ENCODE data around the gene GNG2.

The GNG2 gene

DNA sequence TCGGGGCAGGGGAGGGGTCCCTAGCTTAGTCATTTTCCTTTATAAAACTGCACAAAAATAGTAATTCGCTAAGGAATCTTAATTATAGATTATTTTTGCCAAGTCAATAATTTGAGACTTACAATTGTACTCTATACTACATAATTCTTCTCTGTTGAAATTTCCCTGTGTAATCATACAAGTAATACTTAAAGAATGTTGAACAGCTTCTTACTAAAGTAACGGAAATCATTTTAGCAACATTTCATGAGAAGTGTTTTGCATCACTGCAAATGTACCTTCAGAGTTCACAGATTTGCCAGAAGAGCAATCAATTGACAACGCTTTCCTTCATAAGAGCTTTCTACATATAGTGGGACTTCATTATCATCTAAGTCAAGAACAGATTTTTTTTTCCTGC, 7.9 kb upstream of the GNG2 start:
- POLR2A ChIA-PET = no interaction called here
- CTCF ChIA-PET = interaction anchor here (0.6 kb wide), 1 partner anchor 116 kb away, joined by 3 read pairs; no protein-coding TSS in a partner anchor
- H3K4me1 ChIP-seq (ENCODE audit: control insufficient read depth, insufficient read depth, low read length) = no peaks in the 10 kb centered on the region
- no peaks in the 10 kb centered on the region for H3K9me3 ChIP-seq (ENCODE audit: control insufficient read depth, insufficient read depth, low read depth, low read length)
- no peak for TF ChIP-seq ZNF366 (tag by site-specific recombination; conservative IDR thresholded peaks at IDR 0.05)
- TF ChIP-seq ZNF514 (tag by site-specific recombination; IDR thresholded peaks at IDR 0.05) = no peak
- no peak for TF ChIP-seq ZNF140 (tag by site-specific recombination; IDR thresholded peaks at IDR 0.05)
- TF ChIP-seq, protein P1, sequence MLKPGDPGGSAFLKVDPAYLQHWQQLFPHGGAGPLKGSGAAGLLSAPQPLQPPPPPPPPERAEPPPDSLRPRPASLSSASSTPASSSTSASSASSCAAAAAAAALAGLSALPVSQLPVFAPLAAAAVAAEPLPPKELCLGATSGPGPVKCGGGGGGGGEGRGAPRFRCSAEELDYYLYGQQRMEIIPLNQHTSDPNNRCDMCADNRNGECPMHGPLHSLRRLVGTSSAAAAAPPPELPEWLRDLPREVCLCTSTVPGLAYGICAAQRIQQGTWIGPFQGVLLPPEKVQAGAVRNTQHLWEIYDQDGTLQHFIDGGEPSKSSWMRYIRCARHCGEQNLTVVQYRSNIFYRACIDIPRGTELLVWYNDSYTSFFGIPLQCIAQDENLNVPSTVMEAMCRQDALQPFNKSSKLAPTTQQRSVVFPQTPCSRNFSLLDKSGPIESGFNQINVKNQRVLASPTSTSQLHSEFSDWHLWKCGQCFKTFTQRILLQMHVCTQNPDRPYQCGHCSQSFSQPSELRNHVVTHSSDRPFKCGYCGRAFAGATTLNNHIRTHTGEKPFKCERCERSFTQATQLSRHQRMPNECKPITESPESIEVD (tag by site-specific recombination; IDR thresholded peaks at IDR 0.05) = no peak
- TF ChIP-seq SCRT2 (tag by site-specific recombination; IDR thresholded peaks at IDR 0.05) = no peak
- TF ChIP-seq ZNF610 (tag by site-specific recombination; IDR thresholded peaks at IDR 0.05; ENCODE audit: borderline replicate concordance) = no peak
- H3K4me3 ChIP-seq (ENCODE audit: low read depth, low read length) = no peak overlapping the region
- no peak overlapping the region for H3K27ac ChIP-seq (ENCODE audit: extremely low read depth, low read depth, low read length)
- no peaks in the 10 kb centered on the region for H3K36me3 ChIP-seq (ENCODE audit: control insufficient read depth in 2 of 2, insufficient read depth in 1 of 2, low read length in 2 of 2)

DNA sequence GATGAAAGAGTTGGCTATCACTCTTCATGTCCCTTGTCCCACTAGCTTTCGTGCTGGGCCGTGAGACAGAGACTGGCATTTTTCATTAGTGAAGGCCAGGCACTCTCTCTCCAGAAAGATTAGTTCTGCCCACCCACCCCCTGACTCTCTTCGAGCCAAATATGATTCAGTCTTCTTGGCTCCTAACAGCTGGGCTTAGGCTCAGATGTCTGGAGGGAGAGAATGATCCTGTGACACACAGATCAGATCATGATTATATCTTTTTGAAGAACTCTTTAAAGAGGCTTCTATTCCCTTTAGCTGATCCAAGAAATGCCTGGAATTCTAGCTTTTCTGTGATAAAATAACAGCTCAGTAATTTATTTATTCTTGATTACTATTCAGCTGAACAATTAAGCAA, 5.2 kb upstream of the GNG2 start:
- TF ChIP-seq, protein P2, sequence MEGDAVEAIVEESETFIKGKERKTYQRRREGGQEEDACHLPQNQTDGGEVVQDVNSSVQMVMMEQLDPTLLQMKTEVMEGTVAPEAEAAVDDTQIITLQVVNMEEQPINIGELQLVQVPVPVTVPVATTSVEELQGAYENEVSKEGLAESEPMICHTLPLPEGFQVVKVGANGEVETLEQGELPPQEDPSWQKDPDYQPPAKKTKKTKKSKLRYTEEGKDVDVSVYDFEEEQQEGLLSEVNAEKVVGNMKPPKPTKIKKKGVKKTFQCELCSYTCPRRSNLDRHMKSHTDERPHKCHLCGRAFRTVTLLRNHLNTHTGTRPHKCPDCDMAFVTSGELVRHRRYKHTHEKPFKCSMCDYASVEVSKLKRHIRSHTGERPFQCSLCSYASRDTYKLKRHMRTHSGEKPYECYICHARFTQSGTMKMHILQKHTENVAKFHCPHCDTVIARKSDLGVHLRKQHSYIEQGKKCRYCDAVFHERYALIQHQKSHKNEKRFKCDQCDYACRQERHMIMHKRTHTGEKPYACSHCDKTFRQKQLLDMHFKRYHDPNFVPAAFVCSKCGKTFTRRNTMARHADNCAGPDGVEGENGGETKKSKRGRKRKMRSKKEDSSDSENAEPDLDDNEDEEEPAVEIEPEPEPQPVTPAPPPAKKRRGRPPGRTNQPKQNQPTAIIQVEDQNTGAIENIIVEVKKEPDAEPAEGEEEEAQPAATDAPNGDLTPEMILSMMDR (tag by site-specific recombination; IDR thresholded peaks at IDR 0.05) = no peak
- TF ChIP-seq, protein P3, sequence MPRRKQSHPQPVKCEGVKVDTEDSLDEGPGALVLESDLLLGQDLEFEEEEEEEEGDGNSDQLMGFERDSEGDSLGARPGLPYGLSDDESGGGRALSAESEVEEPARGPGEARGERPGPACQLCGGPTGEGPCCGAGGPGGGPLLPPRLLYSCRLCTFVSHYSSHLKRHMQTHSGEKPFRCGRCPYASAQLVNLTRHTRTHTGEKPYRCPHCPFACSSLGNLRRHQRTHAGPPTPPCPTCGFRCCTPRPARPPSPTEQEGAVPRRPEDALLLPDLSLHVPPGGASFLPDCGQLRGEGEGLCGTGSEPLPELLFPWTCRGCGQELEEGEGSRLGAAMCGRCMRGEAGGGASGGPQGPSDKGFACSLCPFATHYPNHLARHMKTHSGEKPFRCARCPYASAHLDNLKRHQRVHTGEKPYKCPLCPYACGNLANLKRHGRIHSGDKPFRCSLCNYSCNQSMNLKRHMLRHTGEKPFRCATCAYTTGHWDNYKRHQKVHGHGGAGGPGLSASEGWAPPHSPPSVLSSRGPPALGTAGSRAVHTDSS (tag by site-specific recombination; IDR thresholded peaks at IDR 0.05) = no peak
- TF ChIP-seq ZNF768 (tag by site-specific recombination; IDR thresholded peaks at IDR 0.05) (no peak), PRDM2 (tag by site-specific recombination; IDR thresholded peaks at IDR 0.05; ENCODE audit: borderline replicate concordance) (no peak), ZNF707 (tag by site-specific recombination; IDR thresholded peaks at IDR 0.05) (no peak)
- Histone ChIP-seq H3K4me3 (ENCODE audit: low read depth, low read length) (no peak overlapping the region), H3K36me3 (ENCODE audit: control insufficient read depth in 2 of 2, insufficient read depth in 1 of 2, low read length in 2 of 2) (no peaks in the 10 kb centered on the region), H3K27ac (ENCODE audit: extremely low read depth, low read depth, low read length) (no peak overlapping the region), H3K9me3 (ENCODE audit: control insufficient read depth, insufficient read depth, low read depth, low read length) (no peaks in the 10 kb centered on the region), H3K4me1 (ENCODE audit: control insufficient read depth, insufficient read depth, low read length) (no peaks in the 10 kb centered on the region)
- ChIA-PET POLR2A (no interaction called here), CTCF (interaction anchor here (0.7 kb wide), 2 partner anchors 26 to 243 kb away, joined by 3 to 4 read pairs; no protein-coding TSS in a partner anchor)
